ENCODE results near the gene CACNG3. TPM values are rescaled to one million over a fixed set of nuclear protein-coding genes. Genes with fewer than 3 reads are reported as not detected.
"Not testable (repeated sequence)": the region's sequence is repeated elsewhere in the genome, so short reads cannot be mapped to it uniquely, and the experiment has no call there.

CACNG3 gene
- polyA plus RNA-seq, 10 donors: not detected

- no peak for DNase-seq
Measured at GRCh38 chr16:24332178-24332577, 76.0 kb downstream of the CACNG3 start.

GRCh38 chr16:24332582-24333090 lies 76.5 kb downstream of the CACNG3 start:
- DNase-seq: no peak

GRCh38 chr16:24336491-24336890 lies 80.4 kb downstream of the CACNG3 start:
- no peak for DNase-seq

- DNase-seq: no peak
Measured at GRCh38 chr16:24337013-24337412, 80.9 kb downstream of the CACNG3 start.

GRCh38 chr16:24343829-24344228 lies 87.7 kb downstream of the CACNG3 start:
- DNase-seq: not testable (repeated sequence)

GRCh38 chr16:24344784-24345183 lies 88.6 kb downstream of the CACNG3 start:
- DNase-seq: no peak

GRCh38 chr16:24345704-24346103 lies 89.6 kb downstream of the CACNG3 start:
- no peak for DNase-seq

- no peak for DNase-seq
Measured at GRCh38 chr16:24346734-24347133, 90.6 kb downstream of the CACNG3 start.

- DNase-seq: no peak
Measured at GRCh38 chr16:24347556-24347955, 91.4 kb downstream of the CACNG3 start.

- no peak for DNase-seq
Measured at GRCh38 chr16:24348545-24349290, 92.6 kb downstream of the CACNG3 start.

- no peak for DNase-seq
Measured at GRCh38 chr16:24349320-24349719, 93.2 kb downstream of the CACNG3 start.

- no peak for DNase-seq
Measured at GRCh38 chr16:24352746-24353145, 96.6 kb downstream of the CACNG3 start.

GRCh38 chr16:24353622-24354021 lies 97.5 kb downstream of the CACNG3 start:
- DNase-seq: no peak

GRCh38 chr16:24357511-24357910 lies 101.4 kb downstream of the CACNG3 start:
- DNase-seq: no peak

- DNase-seq: no peak
Measured at GRCh38 chr16:24358117-24358516, 102.0 kb downstream of the CACNG3 start.

GRCh38 chr16:24359490-24359889 lies 103.4 kb downstream of the CACNG3 start:
- DNase-seq: no peak

GRCh38 chr16:24360936-24361335 lies 104.8 kb downstream of the CACNG3 start:
- DNase-seq: no peak

- DNase-seq: no peak
Measured at GRCh38 chr16:24364596-24364995, 108.5 kb downstream of the CACNG3 start.

- DNase-seq: no peak
Measured at GRCh38 chr16:24367186-24367710, 111.1 kb downstream of the CACNG3 start.

- no peak for DNase-seq
Measured at GRCh38 chr16:24372824-24373223, 116.7 kb downstream of the CACNG3 start.

GRCh38 chr16:24378999-24379398 lies 122.9 kb downstream of the CACNG3 start:
- DNase-seq: no peak

- DNase-seq: no peak
Measured at GRCh38 chr16:24381470-24382118, 125.5 kb downstream of the CACNG3 start.

- DNase-seq: no peak
Measured at GRCh38 chr16:24382762-24383407, 126.8 kb downstream of the CACNG3 start.
